Astrocyte of the cerebellum (primary cell): ENCODE data around the gene ANO9.

Experiments used
- DNase-seq: peaks from one replicate; pipeline ENCODE4 v3.0.0-alpha.2; 2011; ENCODE audit warnings: low read depth
- H3K4me3 ChIP-seq: 2 replicates; pipeline ENCODE4 v1.5.1; 2011; ENCODE audit warnings: mild to moderate bottlenecking, low read depth, low read length, moderate library complexity
- in situ Hi-C: cut with HindIII; loops from 2 replicates; pipeline ENCODE4 v1.10.0; 2017; ENCODE audit warnings: low sequenced_read_pairs
- TF ChIP-seq, protein P1 (sequence below): IDR thresholded peaks from 2 replicates; pipeline ENCODE4 v1.5.1; 2012; ENCODE audit warnings: low read length, low read depth, moderate library complexity, mild to moderate bottlenecking; ENCODE audit errors: missing control alignments

The ANO9 gene

DNA sequence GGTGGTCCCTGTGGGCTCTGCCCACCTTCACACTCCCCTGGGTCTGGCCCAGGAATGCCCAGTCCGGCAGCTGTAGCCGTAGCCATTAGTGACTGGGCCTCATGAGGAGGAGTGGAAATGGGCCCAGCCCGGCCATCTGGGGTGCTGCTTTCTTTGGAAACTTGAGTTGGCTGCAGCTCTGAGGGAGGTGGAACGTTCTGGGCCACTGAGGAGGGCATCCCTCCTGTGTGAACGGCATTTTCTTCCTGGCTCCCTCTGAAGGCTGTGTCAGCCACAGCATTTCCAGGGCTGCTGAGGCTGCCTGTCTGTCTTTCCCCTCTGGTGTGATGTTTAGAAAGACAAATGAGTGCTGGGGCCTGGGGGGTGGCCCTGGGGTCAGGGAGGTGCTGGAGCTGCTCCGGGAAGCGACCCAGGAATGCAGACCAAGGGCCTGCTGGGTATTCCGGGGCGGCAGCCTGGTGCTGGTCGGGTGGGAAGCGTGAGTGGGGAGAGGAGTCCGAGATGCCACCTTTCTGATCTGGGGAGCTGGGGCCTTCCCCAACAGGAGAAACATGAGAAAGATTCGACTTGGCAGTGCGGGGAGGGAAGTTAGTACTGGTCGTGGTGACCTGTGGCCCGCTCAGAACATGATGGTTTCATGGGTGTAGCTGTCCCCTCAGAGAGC, 35.4 kb upstream of the ANO9 start:
- in situ Hi-C loops = no loop called here
- DNase-seq = no peak
- TF ChIP-seq, protein P1, sequence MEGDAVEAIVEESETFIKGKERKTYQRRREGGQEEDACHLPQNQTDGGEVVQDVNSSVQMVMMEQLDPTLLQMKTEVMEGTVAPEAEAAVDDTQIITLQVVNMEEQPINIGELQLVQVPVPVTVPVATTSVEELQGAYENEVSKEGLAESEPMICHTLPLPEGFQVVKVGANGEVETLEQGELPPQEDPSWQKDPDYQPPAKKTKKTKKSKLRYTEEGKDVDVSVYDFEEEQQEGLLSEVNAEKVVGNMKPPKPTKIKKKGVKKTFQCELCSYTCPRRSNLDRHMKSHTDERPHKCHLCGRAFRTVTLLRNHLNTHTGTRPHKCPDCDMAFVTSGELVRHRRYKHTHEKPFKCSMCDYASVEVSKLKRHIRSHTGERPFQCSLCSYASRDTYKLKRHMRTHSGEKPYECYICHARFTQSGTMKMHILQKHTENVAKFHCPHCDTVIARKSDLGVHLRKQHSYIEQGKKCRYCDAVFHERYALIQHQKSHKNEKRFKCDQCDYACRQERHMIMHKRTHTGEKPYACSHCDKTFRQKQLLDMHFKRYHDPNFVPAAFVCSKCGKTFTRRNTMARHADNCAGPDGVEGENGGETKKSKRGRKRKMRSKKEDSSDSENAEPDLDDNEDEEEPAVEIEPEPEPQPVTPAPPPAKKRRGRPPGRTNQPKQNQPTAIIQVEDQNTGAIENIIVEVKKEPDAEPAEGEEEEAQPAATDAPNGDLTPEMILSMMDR = no peak
- H3K4me3 ChIP-seq = no peak overlapping the region

DNA sequence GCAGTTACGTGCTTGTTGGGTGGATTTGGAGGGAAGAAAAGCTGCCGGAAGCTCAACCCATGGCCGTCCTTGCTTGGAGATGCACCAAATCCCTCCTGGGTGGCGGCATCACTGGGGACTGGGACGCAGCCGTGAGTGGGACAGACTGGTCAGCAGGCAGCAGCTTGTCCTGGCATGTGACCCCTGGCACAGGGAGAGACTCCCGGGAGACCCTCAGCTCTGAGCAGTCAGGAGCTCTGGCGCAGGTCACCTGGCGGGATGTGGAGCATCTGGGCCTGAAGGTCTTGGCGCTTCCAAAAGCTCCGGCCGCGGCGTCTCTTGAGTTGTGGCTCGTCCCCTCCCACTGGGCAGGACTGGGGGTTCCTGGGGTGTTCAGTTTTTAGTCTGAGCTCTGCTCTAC, 34.6 kb upstream of the ANO9 start:
- DNase-seq = no peak
- TF ChIP-seq, protein P1 = no peak
- in situ Hi-C loops = no loop called here
- no peak overlapping the region for H3K4me3 ChIP-seq

DNA sequence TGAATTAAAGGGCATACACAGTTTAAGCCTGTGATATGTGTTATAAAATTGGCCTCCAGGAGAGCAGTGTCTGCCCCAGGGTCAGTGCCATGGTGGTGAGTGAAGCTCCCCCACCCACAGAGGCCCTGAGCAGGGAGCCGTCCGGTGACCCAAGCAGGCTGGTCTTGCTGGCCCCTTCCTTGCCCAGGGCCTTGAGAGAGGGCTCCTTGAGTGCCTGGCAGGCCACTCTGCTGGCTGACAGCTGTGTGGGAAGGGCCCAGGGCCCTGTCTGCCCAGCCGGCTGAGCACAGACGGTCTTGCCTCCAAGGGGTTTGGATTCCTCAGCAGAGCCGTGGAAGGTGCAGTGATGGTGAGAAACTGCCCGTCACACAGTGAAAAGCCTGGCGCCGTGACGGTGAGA, 34.1 kb upstream of the ANO9 start:
- DNase-seq = no peak
- in situ Hi-C loops = no loop called here
- no peak overlapping the region for H3K4me3 ChIP-seq
- TF ChIP-seq, protein P1 = no peak

DNA sequence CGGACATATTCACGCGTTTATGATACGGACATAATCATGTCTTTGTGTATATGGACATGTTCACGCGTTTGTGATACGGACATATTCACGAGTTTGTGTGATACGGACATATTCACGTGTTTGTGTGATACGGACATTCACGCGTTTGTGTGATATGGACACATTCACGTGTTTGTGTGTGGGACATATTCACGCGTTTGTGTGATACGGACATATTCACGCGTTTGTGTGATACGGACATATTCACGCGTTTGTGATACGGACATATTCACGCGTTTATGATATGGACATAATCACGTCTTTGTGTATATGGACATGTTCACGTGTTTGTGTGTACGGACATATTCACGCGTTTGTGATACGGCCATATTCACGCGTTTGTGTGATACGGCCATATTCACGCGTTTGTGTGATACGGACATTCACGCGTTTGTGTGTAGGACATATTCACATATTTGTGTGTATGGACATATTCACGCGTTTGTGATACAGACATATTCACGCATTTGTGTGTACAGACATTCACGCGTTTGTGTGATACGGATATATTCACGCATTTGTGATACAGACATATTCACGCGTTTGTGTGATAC, 33.2 kb upstream of the ANO9 start:
- in situ Hi-C loops = no loop called here
- no peak overlapping the region for H3K4me3 ChIP-seq
- TF ChIP-seq, protein P1 = no peak
- DNase-seq = no peak

DNA sequence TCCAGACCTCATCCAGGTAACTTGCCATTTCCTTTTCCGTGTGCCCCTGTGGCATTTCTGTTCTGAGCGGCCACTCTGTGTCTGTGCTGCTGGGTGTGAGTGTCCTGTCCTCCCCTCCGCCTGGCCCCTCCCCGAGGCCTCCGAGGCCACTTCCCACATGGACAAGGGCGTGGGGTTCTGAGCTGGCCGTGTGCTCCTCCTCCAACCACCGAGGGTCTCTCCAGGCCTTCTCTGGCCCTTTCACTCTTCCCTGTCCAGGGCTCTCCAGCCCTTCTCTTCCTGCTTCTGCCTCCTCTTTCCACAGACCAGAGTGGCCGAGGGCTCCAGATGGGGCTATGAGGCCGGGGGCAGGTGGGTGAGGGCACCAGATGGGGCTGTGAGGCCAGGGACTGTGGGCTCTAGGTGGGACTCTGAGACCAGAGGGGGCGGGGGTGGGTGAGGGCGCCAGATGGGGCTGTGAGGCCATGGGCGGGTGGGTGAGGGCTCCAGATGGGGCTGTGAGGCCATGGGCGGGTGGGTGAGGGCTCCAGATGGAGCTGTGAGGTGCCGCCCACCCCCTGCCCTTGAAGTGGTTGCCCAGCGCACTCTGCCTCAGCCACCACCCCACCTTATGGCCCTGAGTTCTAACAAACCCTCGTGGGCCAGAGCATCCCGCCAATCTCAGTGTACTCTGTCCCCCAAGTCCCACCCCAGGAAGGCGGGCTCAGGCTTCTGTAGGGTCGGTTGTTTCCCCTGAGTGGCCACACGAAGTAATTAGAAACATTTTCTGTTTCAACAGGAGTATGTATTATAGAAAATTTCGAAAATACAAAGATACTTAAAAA, 32.4 kb upstream of the ANO9 start:
- no peak overlapping the region for H3K4me3 ChIP-seq
- in situ Hi-C loops = no loop called here
- DNase-seq = no peak
- TF ChIP-seq, protein P1 = no peak

DNA sequence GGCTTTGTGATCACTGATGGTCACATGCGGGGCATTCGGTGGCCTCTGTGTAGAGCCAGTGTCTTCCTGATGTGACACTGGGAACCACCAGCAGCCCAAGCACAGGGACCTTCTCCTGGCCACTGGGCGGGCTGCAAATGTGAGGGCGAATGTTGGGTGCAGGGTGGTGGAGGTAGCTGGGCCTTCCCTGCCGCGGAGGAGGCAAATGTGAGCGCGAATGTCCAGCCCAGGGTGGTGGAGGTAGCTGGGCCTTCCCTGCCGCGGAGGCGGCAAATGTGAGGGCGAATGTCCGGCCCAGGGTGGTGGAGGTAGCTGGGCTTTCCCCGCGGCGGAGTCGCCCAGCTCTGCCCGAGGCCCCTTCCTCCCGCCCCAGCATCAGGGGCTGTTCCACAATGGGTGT, 31.6 kb upstream of the ANO9 start:
- TF ChIP-seq, protein P1 = no peak
- in situ Hi-C loops = no loop called here
- no peak for DNase-seq

More for the DNA sequence above, 31.6 kb upstream of the ANO9 start:
- no peak overlapping the region for H3K4me3 ChIP-seq
